Right lobe of liver (tissue), 6 donors: ENCODE results near the gene SLC45A2. TPM values are rescaled to one million over a fixed set of nuclear protein-coding genes. Genes with fewer than 3 reads are reported as not detected.

Source experiments
- ATAC-seq, 4 donors: fragments of 200-7000 bp; cut with Tn5 transposase; one replicate each; pipeline ENCODE4 v1.9.1; 2020; ENCODE audit warnings: mild to moderate bottlenecking in 4 of 4, moderate library complexity in 4 of 4
- DNase-seq, 3 donors: peaks; one replicate each; pipeline ENCODE4 v3.0.0-alpha.2; 2020
- H3K27ac ChIP-seq, 3 donors: fragments of 200-600 bp; one replicate each; pipeline ENCODE4 v1.8.0; 2022
- H3K27me3 ChIP-seq, 2 donors: fragments of 200-600 bp; one replicate each; pipeline ENCODE4 v1.8.0; 2022
- H3K36me3 ChIP-seq, 4 donors: fragments of 200-600 bp; sonication (generic) in 1 of 4; one replicate each; pipeline versions ENCODE4 v1.5.1 to v1.8.0; 2017 to 2022; ENCODE audit warnings: control low read depth in 1 of 4
- H3K4me1 ChIP-seq, 4 donors: fragments of 200-600 bp; sonication (generic) in 1 of 4; one replicate each; pipeline versions ENCODE4 v1.5.1 to v1.8.0; 2017 to 2022; ENCODE audit warnings: control low read depth in 1 of 4
- H3K4me3 ChIP-seq, 3 donors: fragments of 200-600 bp; one replicate each; pipeline ENCODE4 v1.8.0; 2022
- H3K9me3 ChIP-seq, 4 donors: fragments of 200-600 bp; sonication (generic) in 1 of 4; one replicate each; pipeline versions ENCODE4 v1.5.1 to v1.8.0; 2017 to 2022; ENCODE audit warnings: control low read depth in 1 of 4
- CTCF ChIP-seq, 4 donors: fragments of 200-600 bp in 3 of 4; fragments of 450-650 bp in 1 of 4; IDR thresholded peaks; one replicate each; pipeline versions ENCODE4 v1.5.1 to v1.8.0; 2016 to 2022; ENCODE audit warnings: antibody characterized with exemption in 4 of 4, mild to moderate bottlenecking in 2 of 4
- POLR2A ChIP-seq: fragments of 450-650 bp; IDR thresholded peaks from one replicate; pipeline ENCODE4 v1.6.1; 2017; ENCODE audit warnings: antibody characterized with exemption, mild to moderate bottlenecking
- WGBS: methylation state at CpG from one replicate; pipeline ENCODE4 v1.1.6; 2018; ENCODE audit warnings: low coverage, low lambda C conversion rate; ENCODE audit not compliant: insufficient coverage; ENCODE audit errors: missing lambda C conversion rate; 5-methylcytosine and 5-hydroxymethylcytosine counted together
- intact Hi-C, 2 donors: fragments of 100-400 bp; cut with DNase I; formaldehyde crosslinking; loops; one replicate each; pipeline versions ENCODE4 v1.11.2 to v1.14.1; 2022
- total RNA-seq, 6 experiments: library from RNA; depleted of rRNA in 2 of 6; stranded (reverse); fragments of >200 nt in 2 of 6; fragmentation: NEBNext Ultra II Directional in 3 of 6; extraction: Animal tissue kit (Norgen Biotek cat#: 25700) in 3 of 6; gene quantifications; one replicate each; pipeline versions ENCODE4 v1.1.0 to v1.2.4, GENCODE V29; 2016 to 2023
- donor health status: DM: no; HTN: yes; CAD: no.
- donor health status: DM: no; HTN: no; CAD: no.
- donor health status: DM: no; HTN: no; CAD: no.
- donor health status: DM: no; HTN: yes; CAD: no.
- donor health status: DM: no; HTN: yes; CAD: no.

SLC45A2 gene
- total RNA-seq, 6 experiments from 2014 or later, result 0.20 to 2.3 (median 0.37) TPM

GRCh38 chr5:34020726-34021125, 36.2 kb upstream of the SLC45A2 start:
- H3K9me3 ChIP-seq, result no peaks in the 10 kb centered on the region
- intact Hi-C loops, result no loop called here
- TF ChIP-seq CTCF (IDR thresholded peaks at IDR 0.05) (no peak), POLR2A (no peak)
- peaks cover 0 to 38% (median 18%) of the 10 kb centered on the region in 4 donors for H3K4me1 ChIP-seq
- 83% methylated on average over 1 of the region's 1 CpG for WGBS
- no peak overlapping the region for H3K27ac ChIP-seq
- no peak for DNase-seq
- no peaks in the 10 kb centered on the region for H3K27me3 ChIP-seq
- no peak overlapping the region for H3K4me3 ChIP-seq
- no peak for ATAC-seq
- H3K36me3 ChIP-seq, result no peaks in the 10 kb centered on the region

GRCh38 chr5:34017254-34017653, 32.8 kb upstream of the SLC45A2 start:
- WGBS, result 24% methylated on average over 2 of the region's 2 CpGs
- Histone ChIP-seq H3K36me3 (no peaks in the 10 kb centered on the region), H3K9me3 (no peaks in the 10 kb centered on the region), H3K27me3 (no peaks in the 10 kb centered on the region), H3K27ac (peak overlapping the region in 1 of 3 donors; percentile 46), H3K4me3 (no peak overlapping the region), H3K4me1 (peaks cover 0 to 41% (median 15%) of the 10 kb centered on the region in 4 donors)
- ATAC-seq (peak; percentile 19 to 79 (median 68)), DNase-seq (peak in 1 of 3 donors; percentile 68)
- intact Hi-C loops, result no loop called here
- TF ChIP-seq CTCF (IDR thresholded peaks at IDR 0.05) (no peak), POLR2A (no peak)

- DNase-seq (no peak), ATAC-seq (peak; percentile 17 to 63 (median 41))
- intact Hi-C loops, result no loop called here
- peaks cover 0 to 41% (median 14%) of the 10 kb centered on the region in 4 donors for H3K4me1 ChIP-seq
- peak overlapping the region in 1 of 3 donors; percentile 46 for H3K27ac ChIP-seq
- H3K9me3 ChIP-seq, result no peaks in the 10 kb centered on the region
- WGBS, result 27% methylated on average over 2 of the region's 2 CpGs
- no peaks in the 10 kb centered on the region for H3K27me3 ChIP-seq
- TF ChIP-seq POLR2A (no peak), CTCF (IDR thresholded peaks at IDR 0.05) (no peak)
- H3K4me3 ChIP-seq, result no peak overlapping the region
- no peaks in the 10 kb centered on the region for H3K36me3 ChIP-seq
These were observed 32.3 kb upstream of the SLC45A2 start for GRCh38 chr5:34016750-34017149.

- Histone ChIP-seq H3K36me3 (no peaks in the 10 kb centered on the region), H3K27ac (peak overlapping the region in 1 of 3 donors; percentile 46), H3K4me3 (no peak overlapping the region), H3K9me3 (no peaks in the 10 kb centered on the region), H3K27me3 (no peaks in the 10 kb centered on the region), H3K4me1 (peaks cover 0 to 43% (median 14%) of the 10 kb centered on the region in 4 donors)
- no peak for ATAC-seq
- 79% methylated on average over 5 of the region's 5 CpGs for WGBS
- DNase-seq, result no peak
- no peak for TF ChIP-seq POLR2A
- intact Hi-C loops, result no loop called here
These were observed 31.7 kb upstream of the SLC45A2 start for GRCh38 chr5:34016222-34016621.

- TF ChIP-seq POLR2A (no peak), CTCF (IDR thresholded peaks at IDR 0.05) (no peak)
- Histone ChIP-seq H3K4me3 (no peak overlapping the region), H3K36me3 (no peaks in the 10 kb centered on the region), H3K9me3 (no peaks in the 10 kb centered on the region), H3K4me1 (peaks cover 0 to 53% (median 17%) of the 10 kb centered on the region in 4 donors), H3K27me3 (no peaks in the 10 kb centered on the region), H3K27ac (no peak overlapping the region)
- DNase-seq (no peak), ATAC-seq (no peak)
- WGBS, result 36% methylated on average over 2 of the region's 4 CpGs
- intact Hi-C loops, result no loop called here
These were observed 30.8 kb upstream of the SLC45A2 start for GRCh38 chr5:34015120-34015822.
